ENCODE measurements around the gene DMPK. TPM values are rescaled to one million over a fixed set of nuclear protein-coding genes. Genes with fewer than 3 reads are reported as not detected.
A peak's percentile ranks its signal among the peaks of the same experiment; 100 is the strongest.

The DMPK gene
- total and polyA plus RNA-seq, 9 of the 15 experiments (the other 6 are each of a cell fraction or from before 2014, with no cell fraction given), result 0.24 to 31.3 (median 7.3) TPM

- TF ChIP-seq, protein P1, sequence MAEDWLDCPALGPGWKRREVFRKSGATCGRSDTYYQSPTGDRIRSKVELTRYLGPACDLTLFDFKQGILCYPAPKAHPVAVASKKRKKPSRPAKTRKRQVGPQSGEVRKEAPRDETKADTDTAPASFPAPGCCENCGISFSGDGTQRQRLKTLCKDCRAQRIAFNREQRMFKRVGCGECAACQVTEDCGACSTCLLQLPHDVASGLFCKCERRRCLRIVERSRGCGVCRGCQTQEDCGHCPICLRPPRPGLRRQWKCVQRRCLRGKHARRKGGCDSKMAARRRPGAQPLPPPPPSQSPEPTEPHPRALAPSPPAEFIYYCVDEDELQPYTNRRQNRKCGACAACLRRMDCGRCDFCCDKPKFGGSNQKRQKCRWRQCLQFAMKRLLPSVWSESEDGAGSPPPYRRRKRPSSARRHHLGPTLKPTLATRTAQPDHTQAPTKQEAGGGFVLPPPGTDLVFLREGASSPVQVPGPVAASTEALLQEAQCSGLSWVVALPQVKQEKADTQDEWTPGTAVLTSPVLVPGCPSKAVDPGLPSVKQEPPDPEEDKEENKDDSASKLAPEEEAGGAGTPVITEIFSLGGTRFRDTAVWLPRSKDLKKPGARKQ (CRISPR knock-in tag; IDR thresholded peaks at IDR 0.05), result no peak
- no peak for TF ChIP-seq NFRKB (IDR thresholded peaks at IDR 0.05; ENCODE audit: low read depth)
- peak; percentile 64; the same call in 1 of the 2 replicates for TF ChIP-seq ATF4 (CRISPR knock-in tag; IDR thresholded peaks at IDR 0.05)
- TF ChIP-seq THAP7 (CRISPR knock-in tag; IDR thresholded peaks at IDR 0.05), result peak; percentile 79; the same call in 1 of the 2 replicates
- peak; percentile 87 to 89 for TF ChIP-seq NRF1 (conservative IDR thresholded peaks at IDR 0.05 in 1 of 2, IDR thresholded peaks at IDR 0.05 in 1 of 2)
- TF ChIP-seq, protein P2, sequence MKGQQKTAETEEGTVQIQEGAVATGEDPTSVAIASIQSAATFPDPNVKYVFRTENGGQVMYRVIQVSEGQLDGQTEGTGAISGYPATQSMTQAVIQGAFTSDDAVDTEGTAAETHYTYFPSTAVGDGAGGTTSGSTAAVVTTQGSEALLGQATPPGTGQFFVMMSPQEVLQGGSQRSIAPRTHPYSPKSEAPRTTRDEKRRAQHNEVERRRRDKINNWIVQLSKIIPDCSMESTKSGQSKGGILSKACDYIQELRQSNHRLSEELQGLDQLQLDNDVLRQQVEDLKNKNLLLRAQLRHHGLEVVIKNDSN (CRISPR knock-in tag; IDR thresholded peaks at IDR 0.05), result peak; percentile 56
- TF ChIP-seq TCF7L2 (IDR thresholded peaks at IDR 0.05; ENCODE audit: low read depth, low read length), result no peak
- TF ChIP-seq, protein P3, sequence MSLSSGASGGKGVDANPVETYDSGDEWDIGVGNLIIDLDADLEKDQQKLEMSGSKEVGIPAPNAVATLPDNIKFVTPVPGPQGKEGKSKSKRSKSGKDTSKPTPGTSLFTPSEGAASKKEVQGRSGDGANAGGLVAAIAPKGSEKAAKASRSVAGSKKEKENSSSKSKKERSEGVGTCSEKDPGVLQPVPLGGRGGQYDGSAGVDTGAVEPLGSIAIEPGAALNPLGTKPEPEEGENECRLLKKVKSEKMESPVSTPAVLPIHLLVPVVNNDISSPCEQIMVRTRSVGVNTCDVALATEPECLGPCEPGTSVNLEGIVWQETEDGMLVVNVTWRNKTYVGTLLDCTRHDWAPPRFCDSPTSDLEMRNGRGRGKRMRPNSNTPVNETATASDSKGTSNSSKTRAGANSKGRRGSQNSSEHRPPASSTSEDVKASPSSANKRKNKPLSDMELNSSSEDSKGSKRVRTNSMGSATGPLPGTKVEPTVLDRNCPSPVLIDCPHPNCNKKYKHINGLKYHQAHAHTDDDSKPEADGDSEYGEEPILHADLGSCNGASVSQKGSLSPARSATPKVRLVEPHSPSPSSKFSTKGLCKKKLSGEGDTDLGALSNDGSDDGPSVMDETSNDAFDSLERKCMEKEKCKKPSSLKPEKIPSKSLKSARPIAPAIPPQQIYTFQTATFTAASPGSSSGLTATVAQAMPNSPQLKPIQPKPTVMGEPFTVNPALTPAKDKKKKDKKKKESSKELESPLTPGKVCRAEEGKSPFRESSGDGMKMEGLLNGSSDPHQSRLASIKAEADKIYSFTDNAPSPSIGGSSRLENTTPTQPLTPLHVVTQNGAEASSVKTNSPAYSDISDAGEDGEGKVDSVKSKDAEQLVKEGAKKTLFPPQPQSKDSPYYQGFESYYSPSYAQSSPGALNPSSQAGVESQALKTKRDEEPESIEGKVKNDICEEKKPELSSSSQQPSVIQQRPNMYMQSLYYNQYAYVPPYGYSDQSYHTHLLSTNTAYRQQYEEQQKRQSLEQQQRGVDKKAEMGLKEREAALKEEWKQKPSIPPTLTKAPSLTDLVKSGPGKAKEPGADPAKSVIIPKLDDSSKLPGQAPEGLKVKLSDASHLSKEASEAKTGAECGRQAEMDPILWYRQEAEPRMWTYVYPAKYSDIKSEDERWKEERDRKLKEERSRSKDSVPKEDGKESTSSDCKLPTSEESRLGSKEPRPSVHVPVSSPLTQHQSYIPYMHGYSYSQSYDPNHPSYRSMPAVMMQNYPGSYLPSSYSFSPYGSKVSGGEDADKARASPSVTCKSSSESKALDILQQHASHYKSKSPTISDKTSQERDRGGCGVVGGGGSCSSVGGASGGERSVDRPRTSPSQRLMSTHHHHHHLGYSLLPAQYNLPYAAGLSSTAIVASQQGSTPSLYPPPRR (CRISPR knock-in tag; IDR thresholded peaks at IDR 0.05; ENCODE audit: borderline replicate concordance), result no peak
- no peak for TF ChIP-seq GATAD2B (IDR thresholded peaks at IDR 0.05; ENCODE audit: borderline replicate concordance)
- TF ChIP-seq ZSCAN32 (CRISPR knock-in tag; IDR thresholded peaks at IDR 0.05), result peak; percentile 30; the same call in 1 of the 2 replicates
- peak; percentile 26; the same call in 1 of the 2 replicates for TF ChIP-seq ZNF263 (CRISPR knock-in tag; IDR thresholded peaks at IDR 0.05; ENCODE audit: borderline replicate concordance)
- TF ChIP-seq DIDO1 (tag; IDR thresholded peaks at IDR 0.05; ENCODE audit: low read depth), result no peak
- no peak for TF ChIP-seq TAF15 (IDR thresholded peaks at IDR 0.05; ENCODE audit: low read depth, low read length)
- no peak for TF ChIP-seq LARP7 (IDR thresholded peaks at IDR 0.05)
- peak; percentile 50 for TF ChIP-seq SP2 (IDR thresholded peaks at IDR 0.05; ENCODE audit: extremely low read depth, low read depth, low read length, poor library complexity, severe bottlenecking)
- TF ChIP-seq TARDBP (IDR thresholded peaks at IDR 0.05), result no peak; the same call in 1 of the 2 replicates
- no peak for TF ChIP-seq ZNF696 (CRISPR knock-in tag; conservative IDR thresholded peaks at IDR 0.05)
- no peak for TF ChIP-seq POLR3A (IDR thresholded peaks at IDR 0.05; ENCODE audit: borderline replicate concordance, extremely low read depth, insufficient read depth, insufficient read length)
Measured at GRCh38 chr19:45770192-45771101, 11.8 kb downstream of the DMPK start (continued).

Data from K562 (cell line).